ENCODE results near the gene AGER. TPM values are rescaled to one million over a fixed set of nuclear protein-coding genes. Genes with fewer than 3 reads are reported as not detected.

The AGER gene
- total and polyA plus RNA-seq, 9 of the 15 experiments (the other 6 are each of a cell fraction or from before 2014, with no cell fraction given) = 1.2 to 11.5 (median 4.1) TPM

- no peaks in the 10 kb centered on the region for H3K9me3 ChIP-seq (replicated peaks; ENCODE audit: control insufficient read depth, insufficient read depth, low read depth, low read length)
- WGBS (ENCODE audit: insufficient coverage, low coverage, missing lambda C conversion rate) = 61% methylated on average over 11 of the region's 11 CpGs
- ATAC-seq (no peak), FAIRE-seq (no peak), DNase-seq (ENCODE audit: extremely low read depth in 1 of 4, low spot score in 3 of 4) (no peak)
- no peak overlapping the region for H3K9ac ChIP-seq (ENCODE audit: insufficient read depth in 1 of 2, low read depth in 2 of 2, low read length in 2 of 2)
- H4K20me1 ChIP-seq (replicated peaks; ENCODE audit: control insufficient read depth, insufficient read depth, low read length) = no peaks in the 10 kb centered on the region; the same call in 1 of the 2 replicates
- no peak overlapping the region for H3K4me2 ChIP-seq (ENCODE audit: insufficient read depth, low read length)
- H3K9me1 ChIP-seq (ENCODE audit: control insufficient read depth, insufficient read depth, low read length) = no peaks in the 10 kb centered on the region
- H3K27ac ChIP-seq (ENCODE audit: extremely low read depth, low read depth, low read length) = no peak overlapping the region
- no peak overlapping the region for H2AFZ ChIP-seq (ENCODE audit: low read depth, low read length)
- POLR2A ChIA-PET = interaction anchor here (0.8 to 1.0 kb wide), 3 partner anchors 14 to 33 kb away, joined by 3 to 4 read pairs (median 3); no protein-coding TSS in a partner anchor
- in situ Hi-C loops (cut with MboI) = no loop called here
- H3K4me1 ChIP-seq (replicated peaks in 1 of 2; ENCODE audit: control insufficient read depth in 2 of 2, insufficient read depth in 2 of 2, low read length in 2 of 2) = peaks cover 8 to 16% of the 10 kb centered on the region in 2 experiments; a peak in 4 of 5 replicates
- H3K79me2 ChIP-seq (ENCODE audit: control insufficient read depth, insufficient read depth, low read length) = no peaks in the 10 kb centered on the region
- H3K4me3 ChIP-seq = no peak overlapping the region
- H3K36me3 ChIP-seq (ENCODE audit: control insufficient read depth, insufficient read depth, low read length) = no peaks in the 10 kb centered on the region
- BruUV-seq (replicated peaks) = no TSS peak
- intact Hi-C loops (cut with micrococcal nuclease) = no loop called here
- TF ChIP-seq CREB3 (tag; conservative IDR thresholded peaks at IDR 0.05; ENCODE audit: low read depth) (no peak), ZNF133 (CRISPR knock-in tag; IDR thresholded peaks at IDR 0.05) (no peak), ZNF507 (tag; conservative IDR thresholded peaks at IDR 0.05) (no peak), GATA2 (CRISPR knock-in tag; IDR thresholded peaks at IDR 0.05) (no peak), HBP1 (CRISPR knock-in tag; IDR thresholded peaks at IDR 0.05) (no peak), NR3C1 (CRISPR knock-in tag; IDR thresholded peaks at IDR 0.05) (no peak), HOXB6 (CRISPR knock-in tag; IDR thresholded peaks at IDR 0.05; ENCODE audit: borderline replicate concordance) (no peak), CHD1 (IDR thresholded peaks at IDR 0.05; ENCODE audit: low read length) (no peak), RBM39 (optimal IDR thresholded peaks at IDR 0.05; ENCODE audit: low read depth, low read length) (no peak), ZNF232 (CRISPR knock-in tag; IDR thresholded peaks at IDR 0.05) (no peak), NEUROD1 (IDR thresholded peaks at IDR 0.05; ENCODE audit: borderline replicate concordance, low read depth, low read length, partially characterized antibody) (no peak), ZC3H8 (IDR thresholded peaks at IDR 0.05) (no peak), ERF (CRISPR knock-in tag; IDR thresholded peaks at IDR 0.05) (no peak), HIVEP1 (CRISPR knock-in tag; IDR thresholded peaks at IDR 0.05) (no peak), KLF1 (tag; IDR thresholded peaks at IDR 0.05) (no peak), FOXA3 (CRISPR knock-in tag; conservative IDR thresholded peaks at IDR 0.05 in 1 of 2, IDR thresholded peaks at IDR 0.05 in 1 of 2) (no peak)
- CTCF ChIA-PET (ENCODE audit: low intra/inter-chr PET ratio) = no interaction called here
- H3K27me3 ChIP-seq (ENCODE audit: control insufficient read depth in 2 of 2, insufficient read depth in 2 of 2, low read length in 2 of 2) = peaks cover 18 to 46% of the 10 kb centered on the region in 2 experiments; a peak in 4 of 5 replicates
Measured at GRCh38 chr6:32216998-32217397, 32.9 kb upstream of the AGER start.
